CD4-positive, alpha-beta T cell treated with Interleukin-15 for 4 hours (primary cell): ENCODE measurements around the gene EYS.
"Not testable (repeated sequence)": the region's sequence is repeated elsewhere in the genome, so short reads cannot be mapped to it uniquely, and the experiment has no call there.

ENCODE experiments used
- DNase-seq: peaks from one replicate; pipeline ENCODE4 v3.0.0-alpha.2; 2020; ENCODE audit warnings: low spot score

Gene EYS

GRCh38 chr6:63816982-63817436, 1890.0 kb downstream of the EYS start:
- DNase-seq, result no peak

DNA sequence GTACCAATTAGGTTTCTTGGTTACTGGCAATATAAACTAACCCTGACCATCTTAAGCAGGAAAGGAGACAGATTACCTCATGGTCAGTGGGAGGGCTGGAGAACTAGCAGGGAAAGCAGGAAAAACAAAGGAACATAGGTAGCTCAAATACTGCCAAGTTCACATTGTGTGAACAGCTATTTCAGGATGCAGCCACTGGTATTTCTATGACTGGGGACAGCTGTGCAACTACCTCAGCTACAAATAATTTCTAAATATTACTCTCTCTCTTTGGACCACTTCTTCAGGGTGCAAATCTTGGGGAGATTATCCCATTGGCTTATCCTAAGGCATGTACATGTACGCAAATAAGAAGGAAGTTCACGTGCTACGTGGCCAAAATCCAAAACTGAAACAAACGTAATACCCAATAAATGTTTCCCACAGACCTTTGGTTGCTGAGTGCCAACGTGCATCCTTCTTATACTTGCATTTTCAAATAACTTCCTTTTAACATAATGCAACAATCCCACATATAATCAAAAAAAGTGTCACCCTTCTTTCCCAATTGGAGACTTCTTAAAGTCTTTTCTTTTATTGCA, 1890.5 kb downstream of the EYS start:
- no peak for DNase-seq

GRCh38 chr6:63814459-63814858, 1892.6 kb downstream of the EYS start:
- no peak for DNase-seq

DNA sequence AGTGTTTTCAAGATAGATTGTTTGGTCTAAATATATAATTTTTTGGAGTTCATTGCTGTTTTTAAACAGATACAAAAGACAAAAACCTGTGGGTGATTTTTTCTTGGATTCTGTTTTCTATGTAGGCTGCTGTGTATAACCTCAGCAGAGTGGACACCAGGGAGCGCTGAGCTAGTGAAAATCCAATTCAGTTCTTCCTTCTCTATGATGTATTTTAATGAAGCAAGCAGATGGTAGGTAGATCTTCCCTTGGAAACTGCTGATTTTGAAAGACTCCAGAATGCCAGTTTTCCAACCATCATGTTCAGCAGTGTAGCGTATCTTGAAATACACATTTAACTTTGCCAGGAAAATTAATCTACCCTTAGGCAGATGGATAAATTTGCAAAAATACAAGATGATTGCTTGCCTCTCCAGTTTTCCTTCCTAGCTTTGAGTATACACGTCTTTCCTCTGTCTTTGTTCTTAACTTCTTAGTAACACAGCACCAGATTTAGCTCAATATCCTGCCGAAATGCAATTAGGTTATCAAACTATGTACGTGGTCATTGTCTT, 1893.4 kb downstream of the EYS start:
- DNase-seq, result no peak

DNA sequence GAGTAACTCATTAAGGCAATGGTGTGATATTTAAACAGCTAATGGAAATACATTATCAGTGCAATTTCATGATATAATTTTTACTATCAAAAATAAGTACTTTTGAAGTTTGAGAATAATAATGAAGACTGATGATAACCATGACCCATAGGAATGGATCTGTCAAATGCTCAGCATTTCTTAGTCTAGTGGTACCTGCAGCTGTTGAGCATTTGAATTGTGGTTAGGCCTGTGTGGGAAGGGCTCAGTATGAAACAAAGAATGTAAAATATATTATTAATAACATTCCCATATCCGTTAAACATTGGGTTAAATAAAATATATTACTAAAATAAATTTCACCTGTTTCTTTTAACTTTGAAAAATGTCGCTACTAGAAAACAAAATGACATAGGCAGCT, 1898.5 kb downstream of the EYS start:
- DNase-seq, result no peak

GRCh38 chr6:63807056-63807455, 1900.0 kb downstream of the EYS start:
- DNase-seq, result no peak

DNA sequence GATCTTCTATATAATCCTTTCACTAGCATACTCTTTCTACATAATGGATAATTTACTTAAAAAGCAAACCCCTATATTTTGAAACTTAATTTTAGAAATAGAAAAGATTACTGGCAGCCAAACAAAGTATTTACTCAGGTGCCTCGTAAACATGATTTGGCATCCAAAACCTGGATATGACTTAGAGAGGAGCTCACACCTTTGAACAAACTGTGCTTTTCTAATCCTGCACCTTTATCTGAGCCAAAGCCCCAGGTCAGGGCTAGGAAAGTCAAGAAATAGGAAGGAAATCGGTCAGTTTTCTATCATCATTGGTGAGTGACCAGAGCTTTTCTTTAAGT, 1900.5 kb downstream of the EYS start:
- DNase-seq, result no peak

DNA sequence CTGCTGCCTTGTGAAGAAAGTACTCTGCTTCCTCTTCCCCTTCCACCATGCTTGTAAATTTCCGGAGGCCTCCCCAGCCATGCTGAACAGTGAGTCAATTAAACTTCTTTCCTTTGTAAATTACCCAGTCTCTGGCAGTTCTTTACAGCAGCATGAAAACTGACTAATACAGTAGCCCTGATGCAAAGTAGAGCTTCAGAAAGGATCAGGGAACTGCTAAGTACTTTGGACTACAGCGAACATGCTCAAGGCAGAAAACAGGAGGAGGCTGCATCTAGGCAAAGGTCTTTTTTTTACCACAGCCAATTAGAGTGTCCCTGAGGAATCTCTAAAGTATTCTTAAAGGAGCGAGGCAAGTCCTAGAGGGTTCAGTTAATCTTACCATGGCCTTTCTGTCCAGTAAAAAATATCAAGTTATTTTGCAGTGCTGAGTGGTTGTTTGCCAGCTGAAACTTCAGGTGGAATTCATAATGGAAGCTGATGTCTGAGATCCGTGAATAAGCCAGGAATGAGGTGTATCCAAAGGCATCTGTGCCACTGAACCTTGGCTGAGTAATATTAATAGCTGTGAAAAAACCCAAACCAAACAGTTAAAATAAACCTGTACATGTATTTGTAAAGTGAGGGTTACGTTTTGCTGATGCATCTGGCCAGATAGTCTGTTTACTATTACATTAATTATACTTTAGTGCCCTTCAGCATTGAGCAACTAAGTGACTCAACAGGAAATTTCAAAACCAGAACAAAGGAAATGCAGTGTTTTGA, 1901.0 kb downstream of the EYS start:
- no peak for DNase-seq

GRCh38 chr6:63805345-63805744, 1901.7 kb downstream of the EYS start:
- DNase-seq, result no peak

GRCh38 chr6:63804381-63804956, 1902.6 kb downstream of the EYS start:
- DNase-seq, result no peak

DNA sequence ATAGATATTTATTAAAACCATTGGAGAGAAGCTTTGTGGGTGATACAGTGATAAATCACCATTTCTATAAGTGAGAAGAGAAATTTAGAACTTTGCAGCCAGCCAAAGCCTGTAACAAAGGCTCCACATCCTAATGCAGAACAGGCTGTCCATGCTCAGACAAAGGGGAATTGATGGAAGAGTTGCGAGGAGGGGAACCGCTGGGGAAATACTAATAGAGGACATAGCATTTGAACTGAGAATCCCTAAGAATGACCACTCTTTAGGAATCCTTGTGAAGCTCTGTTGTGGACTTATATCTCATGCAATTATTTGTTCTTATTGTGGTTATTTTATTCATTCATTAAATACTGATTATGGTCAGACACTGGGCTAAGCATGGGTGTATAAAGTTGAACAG, 1903.7 kb downstream of the EYS start:
- DNase-seq, result no peak

DNA sequence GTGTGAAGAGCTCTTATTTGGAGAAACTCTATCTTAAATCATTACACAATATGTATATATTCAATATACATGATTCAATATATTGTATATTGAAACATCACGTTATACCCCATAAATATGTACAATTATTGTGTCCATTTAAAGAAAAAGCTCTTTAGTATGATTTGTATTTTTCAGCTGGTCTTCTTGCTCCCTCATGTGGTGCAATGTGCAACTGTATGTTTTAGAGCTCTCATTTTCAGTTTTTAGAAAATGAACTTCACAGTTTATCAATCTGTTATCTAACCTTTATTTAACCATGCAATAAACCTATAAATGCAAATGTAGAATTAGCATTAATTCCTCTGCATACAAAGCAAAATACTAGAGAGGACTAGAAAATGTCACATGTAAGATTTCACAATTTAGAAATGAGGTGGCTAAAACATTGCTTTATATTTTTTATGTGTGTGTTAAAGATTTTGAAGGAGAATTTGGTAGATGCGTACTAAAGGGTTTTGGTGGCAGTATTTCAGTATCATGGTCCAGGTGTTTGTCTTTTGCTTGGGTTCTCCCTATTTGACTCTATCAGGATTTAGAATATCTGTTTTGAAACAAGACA, 1904.3 kb downstream of the EYS start:
- no peak for DNase-seq

DNA sequence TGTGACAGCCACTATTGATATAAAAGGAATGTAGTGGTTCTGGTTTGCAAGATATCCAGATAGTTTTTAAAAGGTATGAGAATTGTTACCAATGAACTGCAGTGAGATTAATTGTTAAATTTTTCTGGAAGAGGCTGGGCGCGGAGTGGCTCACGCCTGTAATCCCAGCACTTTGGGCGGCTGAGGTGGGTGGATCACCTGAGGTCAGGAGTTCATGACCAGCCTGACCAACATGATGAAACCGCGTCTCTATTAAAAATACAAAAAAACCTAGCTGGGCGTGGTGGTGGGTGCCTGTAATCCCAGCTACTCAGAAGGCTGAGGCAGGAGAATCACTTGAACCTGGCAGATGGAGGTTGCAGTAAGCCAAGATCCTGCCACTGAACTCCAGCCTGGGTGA, 1906.6 kb downstream of the EYS start:
- DNase-seq, result not testable (repeated sequence)

DNA sequence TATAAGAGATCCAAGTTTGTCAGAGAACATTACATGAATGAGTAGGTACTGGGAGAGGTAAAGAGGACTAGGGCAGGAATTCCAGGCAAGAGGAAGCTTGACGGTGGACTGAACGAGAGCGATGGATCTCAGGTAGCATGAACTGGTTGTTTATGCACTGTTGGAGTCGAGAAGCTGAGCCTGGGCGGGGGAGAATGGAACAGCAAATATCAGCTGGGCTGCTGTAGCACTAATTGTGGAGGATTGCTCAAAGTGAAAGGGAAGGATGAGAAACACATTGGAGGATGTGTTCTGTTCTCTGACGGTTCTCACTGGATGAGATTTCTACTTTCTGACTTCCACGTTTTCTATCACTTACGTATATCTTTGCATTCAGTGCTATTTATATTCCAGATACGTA, 1907.2 kb downstream of the EYS start:
- no peak for DNase-seq

DNA sequence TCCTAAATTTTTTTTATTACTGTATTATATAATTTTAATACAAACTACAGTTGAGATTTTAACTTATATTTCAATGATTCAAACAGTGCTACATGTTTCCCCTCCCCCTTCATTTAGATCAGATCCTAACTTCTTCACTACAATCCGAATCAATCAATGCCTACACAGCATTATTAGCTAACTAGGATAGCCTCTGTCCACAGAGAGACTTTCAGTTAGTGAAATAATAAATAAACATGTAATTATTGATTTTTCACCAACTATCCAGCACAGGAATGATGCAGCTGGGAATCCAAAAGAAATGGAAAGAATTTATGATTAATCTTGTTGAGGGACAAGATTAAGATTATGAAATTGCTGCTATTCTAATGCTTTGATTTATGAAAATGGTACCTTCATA, 1907.7 kb downstream of the EYS start:
- no peak for DNase-seq

- DNase-seq, result no peak
These were observed 1908.6 kb downstream of the EYS start for GRCh38 chr6:63798378-63798777.

DNA sequence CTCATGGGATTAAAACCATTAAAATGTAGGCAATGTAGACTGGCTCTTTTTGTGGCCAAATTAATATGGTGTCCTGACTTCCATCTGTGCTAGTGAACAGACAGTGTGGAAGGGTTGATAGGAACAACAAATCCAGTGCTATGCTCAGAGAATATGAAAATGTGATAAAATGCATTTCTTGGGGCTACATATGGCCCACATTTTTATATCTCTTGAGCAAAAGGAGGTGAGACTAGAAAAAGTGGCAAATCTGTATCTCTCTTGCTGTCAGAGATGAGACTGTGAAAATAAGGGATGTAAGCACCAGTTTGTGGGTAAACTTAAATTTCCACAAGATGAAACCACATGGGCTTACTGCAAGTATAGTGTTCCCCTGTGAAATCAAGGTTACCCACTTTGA, 1909.3 kb downstream of the EYS start:
- DNase-seq, result no peak

DNA sequence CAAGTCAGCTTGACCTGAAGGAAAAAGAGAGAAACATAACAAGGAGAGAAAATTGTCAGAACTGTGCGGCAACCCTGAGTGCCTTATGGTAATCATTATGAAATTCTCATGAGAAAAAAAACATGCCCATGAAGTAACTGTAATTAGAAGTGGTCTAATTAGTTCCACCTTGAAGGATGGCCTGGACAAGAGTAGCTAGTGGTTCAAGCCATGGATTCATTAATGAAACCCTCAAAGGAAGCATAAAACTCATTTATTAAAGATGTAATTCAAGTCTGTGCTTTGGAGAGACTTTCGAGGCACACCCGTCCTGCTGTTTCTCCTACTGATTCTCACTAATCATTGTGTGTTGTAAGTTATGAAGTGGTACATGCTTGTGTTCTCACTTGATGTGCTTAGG, 1911.2 kb downstream of the EYS start:
- DNase-seq, result no peak

DNA sequence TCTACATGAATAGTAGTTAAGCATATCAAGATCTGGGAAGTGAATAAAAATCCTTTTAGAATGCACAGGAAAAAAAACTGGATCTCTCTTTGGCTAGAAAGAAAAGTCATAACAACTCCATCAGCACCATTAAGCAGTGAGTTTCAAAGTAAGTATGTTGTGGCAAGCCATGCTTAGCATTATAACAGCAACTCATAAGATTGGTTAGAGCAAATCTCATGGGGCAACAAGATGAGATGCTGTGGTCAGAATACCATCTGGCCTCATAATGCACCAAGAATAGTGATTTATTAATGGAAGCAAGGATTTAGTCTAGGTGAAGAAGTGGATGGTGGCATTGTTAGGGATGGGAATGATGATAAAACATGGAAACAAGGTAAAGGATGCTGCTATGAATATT, 1912.0 kb downstream of the EYS start:
- DNase-seq, result no peak

DNA sequence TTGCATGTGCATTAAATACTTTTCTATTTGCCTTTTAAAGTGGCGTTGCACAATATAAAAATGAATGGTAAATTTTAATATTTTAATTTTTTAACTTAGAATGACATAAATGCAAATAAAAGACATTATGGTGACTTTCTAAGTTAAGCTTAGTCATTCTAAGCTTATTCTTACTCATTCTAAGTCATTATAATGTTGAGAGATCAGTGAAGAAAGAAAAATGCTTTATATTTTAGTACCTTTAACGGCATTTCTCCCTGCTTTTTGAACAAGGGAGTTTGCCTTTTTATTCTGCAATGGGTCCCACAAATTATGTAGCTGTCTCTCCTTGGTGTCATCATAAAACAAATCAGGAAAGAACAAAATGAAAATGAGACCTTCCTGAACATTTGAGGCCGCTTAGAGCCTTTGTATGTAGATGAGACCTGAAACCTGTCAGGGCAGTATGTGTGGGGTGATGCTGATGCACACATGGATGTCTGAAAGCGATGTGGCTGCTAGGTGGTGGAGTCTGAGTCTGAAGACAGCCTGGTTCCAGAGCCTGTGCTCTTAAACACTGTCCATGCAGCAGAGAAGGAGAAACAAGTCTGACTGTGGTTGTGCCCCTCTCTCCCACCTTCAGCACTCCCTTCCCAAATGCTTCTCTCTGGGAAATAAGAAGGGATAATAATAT, 1913.4 kb downstream of the EYS start:
- DNase-seq, result no peak

DNA sequence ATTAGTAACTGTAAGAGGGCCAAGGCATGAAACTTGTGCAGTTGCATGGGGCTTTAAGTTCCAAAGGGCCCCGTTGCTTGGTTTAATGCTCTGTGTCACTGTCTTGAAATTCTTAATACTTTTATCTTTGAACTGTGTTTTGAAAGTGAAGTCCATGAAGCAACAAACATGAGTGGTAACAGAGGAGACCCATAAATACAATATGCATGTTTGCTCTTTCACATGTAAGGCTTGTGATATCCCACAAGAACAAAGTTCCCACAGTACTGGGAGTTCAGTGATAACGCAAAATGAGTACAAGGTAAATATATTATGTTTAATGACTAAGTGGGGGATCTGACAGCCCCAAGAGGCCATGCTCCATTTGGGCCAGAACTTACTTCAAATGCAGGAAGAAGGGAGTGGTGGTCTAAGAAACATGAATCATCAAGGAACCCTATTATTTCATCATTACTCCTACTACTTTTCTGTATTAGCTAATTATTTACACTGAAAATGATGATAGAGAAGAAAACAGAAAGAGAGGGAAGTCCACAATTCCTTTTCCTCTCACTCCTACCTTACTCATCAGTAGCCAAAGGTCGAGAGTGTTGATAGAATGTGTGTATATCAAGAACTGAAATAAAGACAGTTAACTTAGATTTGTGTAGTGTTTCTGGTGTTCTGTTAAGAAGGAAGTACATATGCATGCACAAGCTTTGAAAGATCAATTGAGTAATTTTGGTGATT, 1914.1 kb downstream of the EYS start:
- DNase-seq, result no peak

DNA sequence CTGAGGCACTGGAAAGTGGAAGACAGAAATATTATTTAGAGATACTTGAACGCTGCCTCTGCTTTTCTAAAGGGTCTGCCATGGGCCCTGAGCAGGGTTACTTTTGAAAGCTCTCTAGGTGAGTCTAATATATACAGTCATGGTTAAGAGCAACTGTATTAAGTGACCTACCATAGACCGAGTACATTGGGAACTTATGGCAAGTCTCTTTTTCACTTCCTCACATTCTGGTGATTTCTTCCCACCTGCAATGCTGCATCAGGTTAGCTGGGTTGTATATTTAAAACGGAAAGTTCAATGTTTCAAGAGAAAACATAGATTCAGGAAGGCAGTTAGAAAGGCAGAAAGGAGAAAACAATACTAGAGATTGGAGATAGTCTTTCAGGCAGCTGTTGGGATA, 1916.7 kb downstream of the EYS start:
- DNase-seq, result no peak
